Eye (tissue), 1 donor: ENCODE measurements around the gene ADSS2.
"Not testable (repeated sequence)": the region's sequence is repeated elsewhere in the genome, so short reads cannot be mapped to it uniquely, and the experiment has no call there.

Source experiments
- DNase-seq: peaks from one replicate; pipeline ENCODE4 v3.0.0-alpha.2; 2015

The ADSS2 gene

DNA sequence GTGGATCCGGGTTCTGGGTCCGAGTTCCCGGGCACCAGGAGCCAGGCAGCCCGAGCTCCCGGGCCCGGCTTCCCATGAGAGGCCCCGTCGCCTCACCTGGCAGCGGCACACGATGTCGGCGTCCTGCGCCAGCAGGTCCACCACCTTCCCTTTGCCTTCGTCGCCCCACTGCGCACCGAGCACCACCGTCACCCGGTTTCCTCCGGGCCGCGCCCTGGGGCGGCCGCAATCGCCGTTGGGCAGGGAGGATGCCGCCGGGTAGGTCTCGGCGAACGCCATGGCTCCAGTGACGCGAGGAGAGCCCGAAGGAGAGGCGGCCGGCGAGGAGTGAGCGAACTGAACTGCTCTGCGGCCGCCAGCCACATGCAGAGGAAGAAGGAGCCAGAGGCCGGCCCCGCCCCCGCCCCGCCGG, at the start of gene ADSS2:
Gene ADSS2, minus strand, starts transcription at position 371 of the 412 bp plus-strand sequence. Its CDS starts 92 bp downstream, at position 279.
- DNase-seq, result no peak

DNA sequence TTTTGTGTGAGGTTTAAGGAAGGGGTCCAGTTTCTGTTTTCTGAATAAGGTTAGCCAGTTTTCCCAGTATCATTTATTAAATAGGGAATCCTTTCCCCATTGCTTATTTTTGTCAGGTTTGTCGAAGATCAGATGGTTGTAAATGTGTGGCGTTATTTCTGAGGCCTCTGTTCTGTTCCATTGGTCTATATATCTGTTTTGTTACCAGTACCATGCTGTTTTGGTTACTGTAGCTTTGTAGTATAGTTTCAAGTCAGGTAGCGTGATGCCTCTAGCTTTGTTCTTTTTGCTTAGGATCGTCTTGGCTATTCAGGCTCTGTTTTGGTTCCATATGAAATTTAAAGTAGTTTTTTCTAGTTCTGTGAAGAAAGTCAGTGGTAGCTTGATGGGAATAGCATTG, 48.8 kb upstream of the ADSS2 start:
- not testable (repeated sequence) for DNase-seq

GRCh38 chr1:244499484-244499883, 47.8 kb upstream of the ADSS2 start:
- DNase-seq, result not testable (repeated sequence)

DNA sequence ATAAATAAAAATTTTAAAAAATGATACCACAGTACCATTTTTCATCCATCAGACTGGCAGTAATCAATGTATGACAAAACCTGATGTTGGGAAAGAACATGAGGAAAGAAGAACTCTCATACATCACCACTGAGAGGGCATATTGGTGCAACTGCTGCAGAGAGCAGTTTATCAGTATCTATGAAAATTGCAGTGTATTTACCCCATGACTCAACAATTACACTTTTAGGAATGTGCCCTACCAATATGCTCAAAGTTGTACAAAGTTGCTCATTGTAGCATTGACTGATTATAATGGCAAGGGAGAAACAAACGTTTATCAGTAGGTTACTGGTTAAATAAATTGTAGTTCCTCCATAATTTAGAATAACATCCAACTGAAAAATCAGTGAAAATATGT, 46.1 kb upstream of the ADSS2 start:
- DNase-seq, result no peak

DNA sequence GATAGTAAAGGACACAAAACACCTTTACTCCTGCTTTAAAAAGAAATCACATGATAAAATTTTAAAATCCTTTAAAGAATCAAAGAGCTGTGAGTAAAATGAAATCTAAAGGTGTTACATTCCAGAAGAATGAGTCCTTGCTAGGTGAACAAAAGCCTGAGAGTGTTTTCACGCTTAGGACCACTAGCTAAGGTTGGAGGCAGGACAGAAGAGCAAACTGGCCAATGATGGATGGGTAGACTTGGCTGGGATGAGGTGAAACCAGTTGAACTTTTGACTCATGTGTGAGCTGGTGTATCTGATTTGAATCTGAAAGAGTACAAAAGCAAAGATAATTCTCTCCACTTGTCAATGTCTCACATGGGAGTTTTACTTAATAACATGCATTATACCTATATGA, 44.5 kb upstream of the ADSS2 start:
- DNase-seq, result no peak

DNA sequence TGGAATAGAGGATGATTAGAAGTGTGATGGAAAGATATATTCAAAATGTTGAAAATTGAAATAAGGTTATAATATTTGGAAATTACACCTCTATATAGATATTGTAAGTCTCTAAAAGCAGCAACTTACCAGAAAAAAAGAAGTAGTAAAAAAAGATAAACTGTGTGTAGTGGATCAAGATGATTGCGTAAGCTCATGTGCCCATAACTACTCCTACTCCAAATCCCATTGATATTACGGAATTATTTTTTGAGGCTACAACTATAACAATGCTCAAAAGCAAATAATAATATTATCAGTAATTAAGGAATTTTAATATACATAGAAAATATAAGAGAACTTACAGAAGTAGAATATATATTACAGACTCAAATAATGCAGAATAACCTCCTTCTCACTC, 42.9 kb upstream of the ADSS2 start:
- DNase-seq, result no peak

DNA sequence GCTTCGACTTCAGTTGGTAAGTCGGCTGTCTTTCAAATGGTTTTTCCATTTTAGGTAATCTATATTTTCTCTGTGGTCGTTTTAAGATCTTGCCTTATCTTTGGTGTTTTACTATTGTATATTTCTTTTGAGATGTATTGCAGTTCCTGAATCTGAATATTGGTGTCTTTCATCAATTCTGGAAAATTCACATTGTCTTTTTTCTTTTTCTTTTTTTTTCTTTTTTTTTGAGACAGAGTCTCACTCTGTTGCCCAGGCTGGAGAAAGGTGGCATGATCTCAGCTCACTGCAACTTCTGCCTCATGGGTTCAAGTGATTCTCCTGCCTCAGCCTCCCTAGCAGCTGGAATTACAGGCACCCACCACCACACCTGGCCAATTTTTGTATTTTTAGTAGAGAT, 33.3 kb upstream of the ADSS2 start:
- DNase-seq, result not testable (repeated sequence)

GRCh38 chr1:244473059-244473605, 21.4 kb upstream of the ADSS2 start:
- no peak for DNase-seq

DNA sequence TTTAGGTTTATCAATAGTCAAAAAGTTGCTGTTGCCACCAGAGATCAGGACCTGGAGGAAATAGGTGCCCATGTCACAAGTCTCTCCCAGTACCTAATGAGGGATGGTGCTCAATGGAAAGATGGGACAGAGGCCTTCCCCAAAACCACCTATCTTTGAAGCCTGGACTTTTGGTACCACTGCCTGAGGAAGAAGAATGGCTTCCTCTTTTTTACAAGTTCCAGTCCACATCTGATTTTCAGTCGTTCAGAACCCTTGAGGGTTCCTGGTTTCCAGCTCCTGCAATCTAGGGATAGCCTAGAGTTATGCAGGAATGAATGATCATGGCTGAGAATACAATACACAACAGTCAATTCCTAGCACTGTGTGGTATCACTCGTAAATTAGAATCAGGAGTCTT, 15.0 kb upstream of the ADSS2 start:
- no peak for DNase-seq

DNA sequence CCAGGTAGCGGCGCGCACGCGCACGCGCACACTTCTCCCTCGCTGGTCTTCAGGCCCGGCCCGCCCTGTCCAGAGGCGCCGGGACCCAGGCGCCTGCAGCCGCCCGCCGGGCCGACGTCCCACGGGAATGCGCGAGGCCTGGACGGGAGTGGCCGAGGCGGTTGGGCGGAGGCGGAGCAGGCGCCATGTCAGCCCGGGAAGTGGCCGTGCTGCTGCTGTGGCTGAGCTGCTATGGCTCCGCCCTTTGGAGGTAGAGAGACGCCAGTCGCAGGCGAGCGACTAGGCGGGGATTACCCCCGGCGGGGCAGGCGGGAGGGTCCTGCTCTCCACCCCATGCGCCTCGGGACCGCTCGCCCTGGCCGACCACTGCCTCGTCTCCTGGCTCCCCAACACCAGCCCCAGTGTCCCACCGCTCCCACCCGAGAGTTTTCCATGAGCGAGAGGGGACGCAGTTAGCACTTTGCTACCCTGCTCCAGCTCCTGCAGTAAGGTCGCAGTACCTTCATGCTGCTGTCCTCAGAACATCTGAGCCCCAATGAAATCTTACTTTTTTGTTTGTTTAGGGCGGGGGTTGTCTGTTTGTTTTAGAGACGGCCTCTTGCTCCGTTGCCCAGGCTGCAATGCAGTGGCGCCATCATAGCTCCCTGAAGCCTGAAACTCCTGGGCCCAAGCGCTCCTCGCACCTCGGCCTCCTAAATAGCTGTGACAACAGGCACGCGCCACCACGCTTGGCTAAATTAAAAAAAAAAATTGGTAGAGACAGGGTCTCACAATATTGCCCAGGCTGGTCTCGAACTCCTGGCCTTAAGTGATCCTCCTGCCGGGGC, 9.7 kb upstream of the ADSS2 start, which contains the start of gene CATSPERE:
Gene CATSPERE, plus strand, starts transcription at position 29 of the 827 bp plus-strand sequence. Its CDS starts 157 bp downstream, at position 186.
- DNase-seq, result peak; percentile 90

GRCh38 chr1:244460197-244460596, 8.5 kb upstream of the ADSS2 start:
- DNase-seq, result no peak

GRCh38 chr1:244458781-244459180, 7.1 kb upstream of the ADSS2 start:
- DNase-seq, result no peak

DNA sequence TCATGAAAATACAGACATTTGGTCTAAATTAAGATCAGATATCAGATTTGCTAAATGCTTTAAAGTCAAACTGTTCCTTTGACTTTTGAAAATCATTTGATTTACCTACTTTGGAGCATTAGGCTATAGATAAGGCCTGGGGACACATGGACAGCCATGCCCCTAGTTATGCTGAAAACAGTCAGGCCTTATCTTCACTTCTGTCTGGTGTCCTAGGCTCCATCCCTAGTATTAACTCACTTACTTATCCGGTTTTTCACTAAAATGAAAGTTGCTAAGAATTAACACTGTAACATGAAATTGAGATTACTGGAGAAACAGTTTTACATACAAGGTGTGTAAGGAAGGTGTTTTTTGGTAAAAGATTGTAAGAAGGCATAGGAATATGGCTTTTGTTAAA, 4.9 kb upstream of the ADSS2 start:
- DNase-seq, result no peak

GRCh38 chr1:244454412-244454811, 2.7 kb upstream of the ADSS2 start:
- no peak for DNase-seq

GRCh38 chr1:244451951-244452795, 464 bp upstream of the ADSS2 start:
- peak; percentile 100 for DNase-seq

- peak; percentile 71 for DNase-seq
These were observed 841 bp downstream of the ADSS2 start for GRCh38 chr1:244450597-244451538.

DNA sequence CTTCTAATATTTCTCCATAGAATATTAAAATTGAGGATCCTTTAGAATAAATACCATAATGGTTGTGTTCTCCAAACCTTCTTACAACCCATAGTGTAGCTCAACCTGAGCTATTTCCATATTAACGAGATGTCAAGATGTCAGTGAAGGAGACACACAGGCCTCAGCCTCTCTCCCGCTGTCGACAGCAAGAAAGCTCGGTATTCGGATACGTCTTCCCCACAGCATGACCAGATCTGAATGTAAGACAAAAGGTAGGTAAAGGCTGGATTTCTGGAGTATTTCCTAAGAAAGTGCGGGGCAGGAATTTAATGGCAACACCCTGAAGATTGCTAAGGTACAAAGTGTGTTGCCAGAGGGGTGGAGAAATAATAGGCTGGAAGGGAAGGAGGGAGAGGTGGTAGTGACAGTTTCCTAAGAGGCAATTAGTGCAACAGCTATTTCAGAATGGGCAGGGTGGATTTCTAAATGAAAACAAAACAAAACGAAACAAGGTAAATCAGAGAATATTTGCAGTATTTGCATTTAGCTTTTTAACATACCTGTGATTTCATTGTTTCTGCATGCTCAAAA, 1.7 kb downstream of the ADSS2 start:
- DNase-seq, result peak; percentile 45

DNA sequence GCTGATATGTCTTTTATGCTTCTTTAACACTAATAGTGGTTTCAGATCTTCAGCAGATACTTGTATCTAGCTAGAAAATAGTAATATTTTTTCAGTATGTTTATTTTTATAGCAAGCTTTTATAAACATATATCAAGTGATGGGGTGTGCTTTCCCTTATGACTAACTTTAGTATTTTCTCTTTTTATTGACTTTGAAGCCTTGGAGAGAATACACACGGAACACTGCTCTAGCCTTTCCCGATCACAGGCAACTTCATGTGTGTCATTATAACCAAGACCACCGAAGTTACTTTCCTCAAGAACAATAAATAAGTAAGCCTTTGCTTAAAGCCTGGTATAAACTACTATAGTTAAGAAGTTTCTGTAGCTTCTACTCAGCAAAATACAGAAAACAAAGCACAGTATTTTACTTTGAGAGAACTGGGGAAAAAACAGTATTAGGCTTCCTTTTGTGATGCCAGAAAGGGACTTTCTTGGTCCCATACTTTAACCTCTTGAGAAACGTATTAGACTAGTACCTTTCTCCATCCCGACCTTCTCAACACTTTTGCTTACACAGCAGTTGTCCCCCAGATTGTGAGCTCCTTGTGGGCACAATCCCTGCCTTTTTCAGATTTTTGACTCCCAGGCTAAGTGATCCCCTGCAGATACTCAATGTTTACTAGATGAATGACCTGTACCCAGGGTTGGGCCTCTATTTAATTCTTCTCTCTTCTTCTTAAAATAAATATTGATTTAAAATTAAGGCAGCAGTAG, 3.3 kb downstream of the ADSS2 start:
- DNase-seq, result no peak

DNA sequence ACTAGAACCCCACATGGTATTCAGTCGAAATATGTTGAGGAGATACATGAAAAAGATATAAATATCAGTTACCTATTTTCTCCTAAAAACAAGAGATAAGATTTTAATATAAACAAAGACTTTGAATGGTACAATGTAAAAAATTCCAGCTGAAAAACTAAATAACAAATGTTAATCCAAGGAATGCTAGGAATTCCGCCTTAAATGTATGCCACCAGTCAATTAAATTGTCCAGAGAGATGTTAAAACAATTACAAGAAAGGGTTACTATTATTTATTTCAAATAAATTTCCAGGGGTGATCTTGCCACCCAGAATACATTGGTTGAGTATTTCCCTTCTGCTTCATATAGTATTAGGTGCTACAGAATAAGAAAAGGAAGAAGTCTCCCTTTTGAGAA, 4.2 kb downstream of the ADSS2 start:
- DNase-seq, result no peak

GRCh38 chr1:244447024-244447423, 4.7 kb downstream of the ADSS2 start:
- DNase-seq, result no peak
